ENCODE measurements around the gene MAGI1. TPM values are rescaled to one million over a fixed set of nuclear protein-coding genes. Genes with fewer than 3 reads are reported as not detected.
A peak's percentile ranks its signal among the peaks of the same experiment; 100 is the strongest.

The MAGI1 gene
- total and polyA plus RNA-seq, 4 donors = 5.0 to 69.2 (median 28.5) TPM

- Histone ChIP-seq H3K27ac (ENCODE audit: low read depth in 1 of 2, low read length in 2 of 2) (no peak overlapping the region), H3K4me1 (ENCODE audit: control insufficient read depth in 1 of 2, insufficient read depth in 2 of 2, low read length in 2 of 2) (peaks cover 2% of the 10 kb centered on the region in 2 donors), H3K4me3 (ENCODE audit: low read length in 2 of 2) (no peak overlapping the region), H3K27me3 (ENCODE audit: control insufficient read depth in 1 of 2, insufficient read depth in 2 of 2, low read length in 1 of 2) (no peaks in the 10 kb centered on the region), H3K36me3 (ENCODE audit: control insufficient read depth in 1 of 2, insufficient read depth in 2 of 2, low read length in 1 of 2) (no peaks in the 10 kb centered on the region), H3K9me3 (ENCODE audit: control insufficient read depth, low read length) (no peaks in the 10 kb centered on the region)
- ATAC-seq (ENCODE audit: low FRiP score) = no peak
- 96 to 98% methylated on average over 5 of the region's 5 CpGs for WGBS, 2 donors
- intact Hi-C loops (cut with DNase I) = loop anchor here (5.0 to 10.0 kb wide), 4 partner anchors 103 to 256 kb away; partner anchors contain the start of gene MAGI1 (in 2 of the 2)
- DNase-seq = no peak
These were observed 257.1 kb downstream of the MAGI1 start for GRCh38 chr3:65781594-65781993.

DNA sequence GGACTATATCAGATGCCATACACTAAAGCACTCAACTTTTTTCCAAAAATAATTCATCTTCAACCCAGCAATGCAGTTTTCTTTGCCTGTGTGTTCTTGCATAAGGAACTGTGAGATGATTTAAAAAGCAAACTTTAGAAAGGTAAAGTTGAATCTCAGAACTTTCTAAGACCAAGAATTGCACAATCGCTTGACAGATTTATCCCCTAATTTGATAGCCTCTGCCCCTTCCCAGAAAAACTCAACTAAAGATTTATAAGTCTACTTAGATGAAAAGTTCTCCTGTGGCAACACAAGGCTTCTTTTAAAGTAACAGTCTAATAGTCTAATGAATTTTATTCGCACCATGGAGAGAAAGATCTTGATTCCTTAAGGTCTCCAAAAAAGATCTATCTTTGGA is 259.3 kb downstream of the MAGI1 start:
- DNase-seq = no peak
- H3K27me3 ChIP-seq (ENCODE audit: control insufficient read depth in 1 of 2, insufficient read depth in 2 of 2, low read length in 1 of 2) = no peaks in the 10 kb centered on the region
- no peak for ATAC-seq (ENCODE audit: low FRiP score)
- no peak overlapping the region for H3K4me3 ChIP-seq (ENCODE audit: low read length in 2 of 2)
- no peaks in the 10 kb centered on the region for H3K4me1 ChIP-seq (ENCODE audit: control insufficient read depth in 1 of 2, insufficient read depth in 2 of 2, low read length in 2 of 2)
- no peaks in the 10 kb centered on the region for H3K9me3 ChIP-seq (ENCODE audit: control insufficient read depth, low read length)
- H3K36me3 ChIP-seq (ENCODE audit: control insufficient read depth in 1 of 2, insufficient read depth in 2 of 2, low read length in 1 of 2) = no peaks in the 10 kb centered on the region
- peak overlapping the region in 1 of 2 donors; percentile 28 for H3K27ac ChIP-seq (ENCODE audit: low read depth in 1 of 2, low read length in 2 of 2)
- intact Hi-C loops (cut with DNase I) = no loop called here
- WGBS, 2 donors = 59 to 68% methylated on average over 2 of the region's 2 CpGs

- Histone ChIP-seq H3K4me1 (ENCODE audit: control insufficient read depth in 1 of 2, insufficient read depth in 2 of 2, low read length in 2 of 2) (no peaks in the 10 kb centered on the region), H3K27ac (ENCODE audit: low read depth in 1 of 2, low read length in 2 of 2) (no peak overlapping the region), H3K36me3 (ENCODE audit: control insufficient read depth in 1 of 2, insufficient read depth in 2 of 2, low read length in 1 of 2) (no peaks in the 10 kb centered on the region), H3K4me3 (ENCODE audit: low read length in 2 of 2) (no peak overlapping the region), H3K9me3 (ENCODE audit: control insufficient read depth, low read length) (no peaks in the 10 kb centered on the region), H3K27me3 (ENCODE audit: control insufficient read depth in 1 of 2, insufficient read depth in 2 of 2, low read length in 1 of 2) (no peaks in the 10 kb centered on the region)
- intact Hi-C loops (cut with DNase I) = no loop called here
- ATAC-seq (ENCODE audit: low FRiP score) (no peak), DNase-seq (no peak)
- WGBS, 2 donors = 36 to 39% methylated on average over 2 of the region's 2 CpGs
These were observed 259.8 kb downstream of the MAGI1 start for GRCh38 chr3:65778968-65779367.

GRCh38 chr3:65777050-65777449 is 261.7 kb downstream of the MAGI1 start:
- no peaks in the 10 kb centered on the region for H3K27me3 ChIP-seq (ENCODE audit: control insufficient read depth in 1 of 2, insufficient read depth in 2 of 2, low read length in 1 of 2)
- intact Hi-C loops (cut with DNase I) = no loop called here
- no peaks in the 10 kb centered on the region for H3K36me3 ChIP-seq (ENCODE audit: control insufficient read depth in 1 of 2, insufficient read depth in 2 of 2, low read length in 1 of 2)
- 77 to 81% methylated on average over 3 of the region's 3 CpGs for WGBS, 2 donors
- no peak overlapping the region for H3K4me3 ChIP-seq (ENCODE audit: low read length in 2 of 2)
- H3K9me3 ChIP-seq (ENCODE audit: control insufficient read depth, low read length) = no peaks in the 10 kb centered on the region
- no peak for DNase-seq
- H3K27ac ChIP-seq (ENCODE audit: low read depth in 1 of 2, low read length in 2 of 2) = no peak overlapping the region
- H3K4me1 ChIP-seq (ENCODE audit: control insufficient read depth in 1 of 2, insufficient read depth in 2 of 2, low read length in 2 of 2) = no peaks in the 10 kb centered on the region
- ATAC-seq (ENCODE audit: low FRiP score) = no peak

- no peaks in the 10 kb centered on the region for H3K36me3 ChIP-seq (ENCODE audit: control insufficient read depth in 1 of 2, insufficient read depth in 2 of 2, low read length in 1 of 2)
- intact Hi-C loops (cut with DNase I) = no loop called here
- 75 to 78% methylated on average over 6 of the region's 6 CpGs for WGBS, 2 donors
These were observed 262.2 kb downstream of the MAGI1 start for GRCh38 chr3:65776494-65776893.

GRCh38 chr3:65776081-65776480 is 262.6 kb downstream of the MAGI1 start:
- Histone ChIP-seq H3K4me3 (ENCODE audit: low read length in 2 of 2) (no peak overlapping the region), H3K36me3 (ENCODE audit: control insufficient read depth in 1 of 2, insufficient read depth in 2 of 2, low read length in 1 of 2) (no peaks in the 10 kb centered on the region), H3K27ac (ENCODE audit: low read depth in 1 of 2, low read length in 2 of 2) (no peak overlapping the region), H3K27me3 (ENCODE audit: control insufficient read depth in 1 of 2, insufficient read depth in 2 of 2, low read length in 1 of 2) (no peaks in the 10 kb centered on the region), H3K4me1 (ENCODE audit: control insufficient read depth in 1 of 2, insufficient read depth in 2 of 2, low read length in 2 of 2) (no peaks in the 10 kb centered on the region), H3K9me3 (ENCODE audit: control insufficient read depth, low read length) (no peaks in the 10 kb centered on the region)
- ATAC-seq (ENCODE audit: low FRiP score) = no peak
- no peak for DNase-seq
- intact Hi-C loops (cut with DNase I) = no loop called here

More at GRCh38 chr3:65776494-65776893, 262.2 kb downstream of the MAGI1 start:
- Histone ChIP-seq H3K27ac (ENCODE audit: low read depth in 1 of 2, low read length in 2 of 2) (no peak overlapping the region), H3K9me3 (ENCODE audit: control insufficient read depth, low read length) (no peaks in the 10 kb centered on the region), H3K4me1 (ENCODE audit: control insufficient read depth in 1 of 2, insufficient read depth in 2 of 2, low read length in 2 of 2) (no peaks in the 10 kb centered on the region), H3K4me3 (ENCODE audit: low read length in 2 of 2) (no peak overlapping the region), H3K27me3 (ENCODE audit: control insufficient read depth in 1 of 2, insufficient read depth in 2 of 2, low read length in 1 of 2) (no peaks in the 10 kb centered on the region)
- no peak for DNase-seq
- ATAC-seq (ENCODE audit: low FRiP score) = no peak

DNA sequence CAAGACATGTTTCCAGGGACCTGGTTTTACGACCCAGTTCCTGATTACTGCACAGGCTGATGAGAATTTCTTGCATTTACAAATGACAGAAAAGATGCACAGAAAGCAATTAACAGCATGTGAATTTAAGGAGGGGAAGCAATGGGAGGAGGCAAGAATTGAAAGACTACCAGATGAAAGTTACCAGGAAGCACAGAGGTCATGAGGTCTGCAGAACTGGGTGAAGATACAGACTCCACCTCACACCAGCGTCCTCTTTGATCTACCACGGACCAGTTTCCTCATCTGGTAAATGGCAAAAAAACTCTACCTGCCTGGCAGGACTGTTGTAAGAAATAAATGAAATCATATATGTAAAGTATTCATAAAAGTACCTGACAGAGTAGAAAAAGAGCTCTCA is 266.0 kb downstream of the MAGI1 start:
- DNase-seq (no peak), ATAC-seq (ENCODE audit: low FRiP score) (no peak)
- 88 to 92% methylated on average over 3 of the region's 3 CpGs for WGBS, 2 donors
- intact Hi-C loops (cut with DNase I) = no loop called here
- Histone ChIP-seq H3K4me1 (ENCODE audit: control insufficient read depth in 1 of 2, insufficient read depth in 2 of 2, low read length in 2 of 2) (no peaks in the 10 kb centered on the region), H3K27ac (ENCODE audit: low read depth in 1 of 2, low read length in 2 of 2) (no peak overlapping the region), H3K27me3 (ENCODE audit: control insufficient read depth in 1 of 2, insufficient read depth in 2 of 2, low read length in 1 of 2) (no peaks in the 10 kb centered on the region), H3K36me3 (ENCODE audit: control insufficient read depth in 1 of 2, insufficient read depth in 2 of 2, low read length in 1 of 2) (no peaks in the 10 kb centered on the region), H3K9me3 (ENCODE audit: control insufficient read depth, low read length) (no peaks in the 10 kb centered on the region), H3K4me3 (ENCODE audit: low read length in 2 of 2) (no peak overlapping the region)

DNA sequence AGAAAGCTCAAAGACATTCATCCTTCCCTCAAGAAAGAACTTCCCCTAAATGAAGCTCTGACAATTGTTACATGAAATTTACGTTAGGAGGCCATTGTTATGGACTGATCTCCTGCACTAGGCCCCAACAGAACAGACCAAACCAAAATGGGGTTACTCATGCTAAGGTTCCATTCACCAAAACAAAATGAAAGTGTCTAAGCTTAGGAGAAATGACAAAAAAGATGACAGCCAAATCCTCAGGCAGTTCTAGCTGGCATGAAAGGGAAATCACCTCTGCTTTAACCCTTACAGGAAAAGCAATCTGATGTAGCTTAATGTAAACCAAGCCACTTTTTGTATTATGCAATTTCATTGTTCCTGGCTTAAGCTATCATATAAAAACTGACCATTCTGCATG is 271.2 kb downstream of the MAGI1 start:
- WGBS, 2 donors = 90 to 97% methylated on average over 1 of the region's 1 CpG
- H3K9me3 ChIP-seq (ENCODE audit: control insufficient read depth, low read length) = no peaks in the 10 kb centered on the region
- H3K4me1 ChIP-seq (ENCODE audit: control insufficient read depth in 1 of 2, insufficient read depth in 2 of 2, low read length in 2 of 2) = no peaks in the 10 kb centered on the region
- intact Hi-C loops (cut with DNase I) = no loop called here
- H3K4me3 ChIP-seq (ENCODE audit: low read length in 2 of 2) = no peak overlapping the region
- ATAC-seq (ENCODE audit: low FRiP score) (no peak), DNase-seq (no peak)
- H3K27me3 ChIP-seq (ENCODE audit: control insufficient read depth in 1 of 2, insufficient read depth in 2 of 2, low read length in 1 of 2) = no peaks in the 10 kb centered on the region
- H3K36me3 ChIP-seq (ENCODE audit: control insufficient read depth in 1 of 2, insufficient read depth in 2 of 2, low read length in 1 of 2) = no peaks in the 10 kb centered on the region
- no peak overlapping the region for H3K27ac ChIP-seq (ENCODE audit: low read depth in 1 of 2, low read length in 2 of 2)

GRCh38 chr3:65762235-65762580 is 276.5 kb downstream of the MAGI1 start:
- no peak overlapping the region for H3K27ac ChIP-seq (ENCODE audit: low read depth in 1 of 2, low read length in 2 of 2)
- 95 to 96% methylated on average over 4 of the region's 4 CpGs for WGBS, 2 donors

More at GRCh38 chr3:65762235-65762580, 276.5 kb downstream of the MAGI1 start:
- Histone ChIP-seq H3K27me3 (ENCODE audit: control insufficient read depth in 1 of 2, insufficient read depth in 2 of 2, low read length in 1 of 2) (no peaks in the 10 kb centered on the region), H3K4me1 (ENCODE audit: control insufficient read depth in 1 of 2, insufficient read depth in 2 of 2, low read length in 2 of 2) (no peaks in the 10 kb centered on the region), H3K9me3 (ENCODE audit: control insufficient read depth, low read length) (no peaks in the 10 kb centered on the region), H3K36me3 (ENCODE audit: control insufficient read depth in 1 of 2, insufficient read depth in 2 of 2, low read length in 1 of 2) (no peaks in the 10 kb centered on the region), H3K4me3 (ENCODE audit: low read length in 2 of 2) (no peak overlapping the region)
- no peak for ATAC-seq (ENCODE audit: low FRiP score)
- intact Hi-C loops (cut with DNase I) = no loop called here
- DNase-seq = no peak
